Measurements from ENCODE around the gene TEX14.
"Not testable (repeated sequence)": the region's sequence is repeated elsewhere in the genome, so short reads cannot be mapped to it uniquely, and the experiment has no call there.

TEX14 gene

DNA sequence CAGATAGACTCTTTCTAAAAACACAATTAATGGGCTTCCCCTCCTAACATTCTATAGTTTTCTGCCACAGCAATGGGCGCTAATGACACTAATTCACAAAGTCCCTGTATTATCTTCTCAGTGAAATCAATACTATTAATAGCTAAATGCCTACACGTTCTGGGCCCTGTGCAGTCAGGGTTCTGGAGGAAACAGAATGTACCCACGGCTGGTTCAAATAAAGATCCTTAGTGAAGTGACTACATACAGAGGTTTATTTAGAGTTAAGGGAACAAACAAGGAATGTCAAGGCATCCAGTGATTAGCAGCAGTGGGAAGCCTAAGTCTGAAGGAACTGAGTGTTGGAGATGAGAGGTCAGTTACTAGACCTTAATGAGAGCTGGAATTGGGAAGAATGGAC is 133.9 kb downstream of the TEX14 start:
- no peak for DNase-seq

DNA sequence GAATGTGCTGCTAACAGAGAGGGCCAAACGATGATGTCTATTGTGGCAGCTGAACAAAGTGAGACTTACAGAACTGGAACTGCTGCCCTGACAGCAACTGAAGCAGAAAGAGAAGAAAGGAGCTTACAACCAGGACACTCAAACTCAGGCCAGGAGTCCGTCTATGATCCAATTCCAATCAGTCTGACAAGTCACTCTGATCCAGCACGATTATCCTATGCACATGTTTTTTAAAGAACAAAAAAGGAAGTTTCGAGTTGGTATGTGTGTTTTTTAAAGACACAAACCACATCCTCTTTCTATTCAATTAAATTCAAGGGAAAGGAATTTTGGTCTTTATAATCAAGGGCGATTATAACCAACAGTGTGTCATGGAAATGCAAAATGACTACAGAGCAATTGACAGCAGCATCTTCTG is 135.0 kb downstream of the TEX14 start:
- no peak for DNase-seq

GRCh38 chr17:58555109-58555508 is 136.7 kb downstream of the TEX14 start:
- not testable (repeated sequence) for DNase-seq

GRCh38 chr17:58541249-58541648 is 150.6 kb downstream of the TEX14 start:
- no peak for DNase-seq

DNA sequence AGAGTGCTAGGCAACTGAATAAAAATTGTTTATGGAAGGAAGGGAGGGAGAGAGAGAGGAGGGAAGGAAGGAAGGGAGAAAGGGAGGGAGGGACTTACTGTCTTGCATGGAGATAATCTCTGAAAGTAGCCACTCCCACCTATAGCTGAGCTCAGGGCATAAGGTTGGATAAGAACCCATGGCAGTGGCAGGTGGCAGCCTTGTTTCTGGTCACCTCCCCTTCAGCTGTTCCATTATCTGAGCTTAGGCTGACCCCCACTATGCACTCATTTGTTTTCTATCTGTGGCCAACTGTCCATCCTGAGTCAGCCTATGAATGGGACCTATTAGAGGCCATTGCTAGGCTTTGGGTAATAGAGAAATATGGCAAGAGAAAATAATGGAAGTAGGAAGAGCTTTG is 152.1 kb downstream of the TEX14 start:
- DNase-seq: no peak

- no peak for DNase-seq
Observed at GRCh38 chr17:58538811-58539409, 152.9 kb downstream of the TEX14 start.

GRCh38 chr17:58537266-58537665 is 154.6 kb downstream of the TEX14 start:
- no peak for DNase-seq

GRCh38 chr17:58536542-58536941 is 155.3 kb downstream of the TEX14 start:
- no peak for DNase-seq

GRCh38 chr17:58535431-58535830 is 156.4 kb downstream of the TEX14 start:
- DNase-seq: no peak

DNA sequence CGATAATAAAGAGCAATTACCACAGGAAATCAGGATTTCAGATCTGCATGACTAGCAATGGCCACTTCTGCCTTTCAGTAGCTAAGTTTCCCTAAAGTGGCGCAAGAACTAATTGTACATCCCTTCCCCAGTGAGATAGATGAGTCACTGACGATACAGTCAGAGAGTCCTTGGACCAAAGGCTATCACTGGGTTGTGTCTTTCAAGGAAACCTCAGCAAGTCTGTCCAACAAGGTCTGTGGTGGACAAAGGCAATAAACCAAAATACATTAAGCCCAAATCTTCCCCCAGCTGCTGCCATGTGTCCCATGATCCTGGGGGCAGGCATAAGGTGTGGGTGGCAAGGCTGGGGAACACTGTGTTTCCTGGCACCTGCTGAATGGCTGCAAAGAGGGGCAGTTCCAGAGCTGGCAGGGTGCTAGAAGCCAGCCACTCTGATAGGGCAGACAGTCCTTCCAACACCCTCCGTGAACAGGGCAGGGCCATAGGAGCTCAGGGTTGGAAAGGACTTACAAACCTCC is 156.9 kb downstream of the TEX14 start:
- DNase-seq: no peak

GRCh38 chr17:58534331-58534730 is 157.5 kb downstream of the TEX14 start:
- no peak for DNase-seq

DNA sequence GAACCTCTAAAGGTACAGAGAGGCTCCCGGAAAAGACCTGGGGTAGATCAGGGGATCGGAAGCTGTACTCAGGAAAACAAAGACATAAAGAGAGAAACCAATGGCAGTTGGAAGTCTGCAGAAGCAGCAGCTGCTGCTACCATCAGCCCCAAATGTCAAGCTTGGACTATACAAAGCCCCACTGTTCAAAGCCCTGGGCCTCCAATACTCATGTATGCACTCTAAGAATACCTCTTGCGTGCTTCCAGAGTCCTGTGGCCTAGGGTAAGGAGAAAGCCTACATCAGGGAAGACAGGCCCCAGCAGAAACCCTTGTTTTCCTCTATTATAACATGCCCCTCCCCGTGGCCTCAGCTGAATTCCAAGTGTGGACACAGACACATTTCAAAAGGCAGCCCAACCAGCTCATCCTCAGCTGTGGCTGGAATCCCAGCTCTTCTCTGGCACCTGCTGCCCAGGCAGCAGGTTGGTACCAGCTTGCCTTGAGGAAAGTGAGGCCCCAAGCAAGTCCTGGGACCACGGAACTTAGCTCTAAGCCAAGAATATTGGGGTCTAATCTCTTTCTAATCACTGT is 158.1 kb downstream of the TEX14 start:
- DNase-seq: no peak

DNA sequence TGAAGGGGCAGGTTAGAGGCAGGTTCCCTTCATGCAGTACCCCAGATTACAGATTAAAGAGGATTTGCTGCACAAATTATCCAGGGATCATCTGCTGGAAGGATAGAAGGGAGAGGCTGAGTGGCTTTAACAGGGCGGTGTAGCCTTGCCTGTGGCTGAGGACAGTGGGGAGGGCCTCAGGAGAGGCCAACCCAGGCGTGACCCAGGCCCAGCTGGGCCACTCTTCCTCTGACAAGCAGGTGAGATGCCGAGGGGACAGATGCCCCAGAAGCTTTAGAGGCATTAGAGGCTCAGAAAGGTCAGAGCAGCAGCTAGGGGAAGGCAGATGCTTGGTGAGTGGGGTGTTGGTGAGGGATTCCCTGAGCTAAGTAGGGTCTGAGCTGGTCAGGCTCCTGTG is 159.3 kb downstream of the TEX14 start:
- DNase-seq: no peak

DNA sequence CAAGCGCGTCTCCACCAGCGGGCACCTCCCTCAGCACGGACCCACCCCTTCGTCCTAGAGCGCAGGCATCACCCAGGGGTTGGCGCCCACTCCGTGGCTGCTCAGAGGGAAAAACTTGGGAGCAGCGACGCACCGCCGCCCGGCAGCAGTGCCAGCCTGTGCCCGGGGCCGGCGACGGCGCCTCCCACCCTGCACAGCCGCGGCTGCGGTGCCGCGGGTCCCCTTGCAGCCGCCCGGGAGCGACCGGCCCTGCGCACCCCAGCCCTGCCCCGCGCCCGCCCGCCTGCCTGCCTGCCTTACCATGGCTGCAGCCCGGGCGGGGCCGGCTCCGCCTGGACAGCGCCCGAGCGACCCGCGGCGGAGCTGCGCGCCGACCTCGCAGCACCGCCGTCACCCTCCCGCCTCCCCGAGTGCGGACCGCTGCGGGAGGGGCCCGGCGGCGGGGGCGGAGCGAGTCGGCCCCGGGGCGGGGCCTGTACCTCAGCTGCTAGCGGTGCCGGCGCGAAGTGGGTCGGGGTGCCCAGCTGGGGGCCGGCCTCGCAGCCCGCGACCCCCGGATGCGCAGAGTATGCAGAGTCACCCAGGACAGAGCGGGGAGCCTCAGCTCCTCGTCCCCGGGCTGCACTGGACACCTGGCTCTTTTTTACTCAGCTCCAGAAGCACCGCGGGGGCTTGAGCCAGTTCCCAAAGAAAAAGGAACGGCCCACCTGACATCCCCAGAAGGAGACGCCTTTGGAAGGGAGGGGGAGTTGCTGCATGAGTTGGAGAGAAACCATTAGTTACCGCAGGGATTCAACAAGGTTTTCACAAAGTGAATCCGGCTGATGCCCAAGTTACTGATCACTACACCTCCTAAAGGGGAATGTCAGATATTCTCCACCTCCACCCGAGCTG is 159.9 kb downstream of the TEX14 start:
- peak; percentile 70 for DNase-seq

DNA sequence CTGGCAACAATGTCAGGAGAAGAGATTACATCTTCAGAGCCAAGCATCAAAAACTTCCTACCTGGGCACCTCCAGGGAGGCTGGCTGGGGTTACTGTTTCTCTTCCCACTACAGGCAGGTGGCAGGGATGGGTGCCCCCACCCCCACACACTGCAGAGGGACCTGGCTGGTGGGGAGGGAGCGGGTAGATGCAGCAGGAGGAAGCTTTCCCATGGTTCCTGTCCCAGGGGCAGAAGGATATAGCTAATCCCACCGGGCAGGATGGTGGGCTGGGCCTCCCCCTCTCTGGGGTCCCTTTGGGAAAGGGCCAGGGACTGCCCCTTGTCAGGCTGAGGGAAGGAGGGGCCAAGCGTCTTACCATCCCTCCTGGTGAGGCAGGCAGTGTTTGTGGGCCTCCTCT is 160.7 kb downstream of the TEX14 start:
- DNase-seq: no peak

DNA sequence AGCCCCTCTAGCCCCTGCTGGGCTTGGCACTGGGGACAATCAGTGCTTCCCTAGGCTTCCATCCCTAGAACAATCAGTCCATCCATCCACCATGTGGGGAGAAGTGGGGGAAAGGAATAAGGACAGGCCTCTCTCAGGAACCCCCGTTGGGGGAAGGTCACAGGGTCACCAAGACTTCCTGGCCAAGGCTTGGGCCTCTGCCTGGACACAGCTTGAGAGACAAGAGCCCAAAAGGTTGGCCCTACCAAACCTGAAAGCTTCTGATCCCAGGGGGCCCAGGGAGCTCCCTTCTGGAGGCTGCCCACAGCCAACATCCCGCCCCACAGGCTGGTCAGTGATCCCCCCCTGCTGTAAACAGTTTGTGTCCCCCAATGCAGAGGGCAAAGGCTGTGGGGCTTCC is 161.2 kb downstream of the TEX14 start:
- no peak for DNase-seq

DNA sequence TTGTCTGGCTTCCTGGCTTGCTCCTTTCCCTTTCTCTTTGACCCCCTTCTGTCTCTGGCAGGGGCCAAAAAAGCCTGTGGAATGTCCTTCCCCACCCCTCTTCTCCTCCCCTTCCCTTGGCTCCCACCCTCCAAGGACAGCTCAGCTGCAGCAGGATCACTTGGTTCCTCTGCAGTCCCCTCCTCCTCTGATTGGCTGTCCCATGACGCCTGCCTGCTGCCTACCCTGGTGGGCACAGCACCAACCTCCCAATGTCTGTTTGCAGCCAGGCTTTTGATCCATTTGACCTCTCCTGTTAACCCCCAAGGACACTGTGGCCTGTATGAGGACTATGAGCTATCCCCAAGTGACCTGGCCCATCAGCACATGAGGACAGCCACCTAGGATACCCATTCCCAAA is 162.6 kb downstream of the TEX14 start:
- no peak for DNase-seq

- DNase-seq: no peak
Observed at GRCh38 chr17:58528443-58528842, 163.4 kb downstream of the TEX14 start.

GRCh38 chr17:58527949-58528348 is 163.9 kb downstream of the TEX14 start:
- no peak for DNase-seq

DNA sequence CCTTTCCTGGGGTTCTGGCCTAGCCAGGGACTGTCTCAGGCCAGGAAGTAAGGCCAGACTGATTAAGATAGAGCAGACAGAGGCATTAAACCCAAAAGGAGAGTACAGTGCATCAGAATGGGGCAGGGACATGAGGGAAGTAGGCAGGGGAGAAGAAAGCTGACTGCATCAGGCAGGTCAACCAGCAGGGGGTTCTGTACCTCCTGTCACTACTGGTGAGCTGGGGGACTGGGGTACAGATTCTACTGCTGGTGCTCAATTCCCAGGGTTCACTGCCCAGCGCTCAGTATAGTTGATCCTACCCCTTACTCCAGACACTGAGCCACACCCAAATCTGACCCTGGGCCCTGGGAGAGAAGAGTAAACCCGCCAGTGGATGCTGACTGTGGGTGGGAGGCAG is 164.5 kb downstream of the TEX14 start:
- DNase-seq: no peak

DNA sequence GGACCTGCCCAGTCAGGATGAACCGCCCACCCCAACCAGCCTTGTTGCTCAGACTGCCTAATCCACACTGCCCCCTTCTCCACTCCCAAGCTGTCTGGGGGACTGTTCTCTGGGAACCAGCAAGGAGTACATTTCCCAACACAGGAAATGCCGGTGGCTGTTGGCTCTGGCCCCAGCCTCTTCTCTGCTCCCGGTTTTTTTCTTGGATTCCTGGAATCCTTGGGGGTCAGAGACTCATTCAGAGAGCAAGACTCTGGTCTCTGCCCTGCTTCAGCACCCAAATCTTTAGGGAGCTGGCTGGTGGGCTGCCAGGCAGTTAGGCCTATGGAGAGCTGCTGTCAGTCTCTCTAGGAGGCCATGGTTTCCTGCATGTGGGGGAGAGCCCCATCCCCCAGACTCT is 166.6 kb downstream of the TEX14 start:
- DNase-seq: no peak

DNA sequence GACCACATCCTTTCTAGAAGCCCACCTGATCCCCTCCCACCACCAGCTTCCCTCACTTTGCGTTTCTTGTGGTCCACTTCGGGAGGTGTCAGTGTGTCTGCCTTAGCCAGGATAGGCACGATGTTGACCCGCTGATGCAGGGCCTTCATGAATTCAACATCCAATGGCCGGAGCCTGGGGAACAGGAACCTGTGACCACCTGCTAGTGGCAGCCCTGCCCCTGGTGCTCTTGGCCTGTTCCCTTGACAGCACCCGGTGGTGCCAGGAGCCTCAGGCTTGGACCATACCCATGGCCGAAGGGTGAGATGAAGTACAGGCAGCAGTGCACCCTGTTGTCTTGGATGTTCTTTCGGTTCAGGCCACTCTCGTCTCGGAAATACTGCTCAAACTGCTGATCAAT is 170.2 kb downstream of the TEX14 start:
- DNase-seq: no peak

DNA sequence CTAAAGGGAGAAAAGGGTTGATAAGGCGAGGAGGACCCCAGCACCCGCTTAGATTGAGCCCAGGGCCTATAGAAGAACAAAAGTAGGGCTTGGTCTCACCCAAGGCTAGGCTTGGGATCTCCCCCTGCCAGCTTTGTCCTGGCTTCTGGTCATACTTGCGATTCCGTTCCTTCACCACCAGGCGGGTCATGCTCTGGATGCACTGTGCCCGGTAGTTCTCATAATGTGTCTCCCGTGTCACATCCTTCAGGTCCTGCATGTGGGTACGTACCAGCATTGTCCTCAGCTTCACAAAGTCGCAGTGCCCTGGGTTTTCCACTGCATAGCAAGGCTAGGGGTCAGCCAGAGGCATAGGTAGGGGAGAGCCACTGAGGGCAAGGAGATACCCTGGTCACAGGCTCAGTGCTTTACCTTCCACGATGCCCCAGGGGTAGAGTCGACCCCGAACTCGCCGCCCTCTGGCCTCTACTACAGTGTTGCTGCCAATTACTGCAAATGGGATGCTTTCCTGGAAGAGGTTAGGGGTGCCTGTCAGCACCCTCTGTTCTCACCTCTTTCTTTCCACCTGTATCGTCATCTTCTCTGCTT is 170.9 kb downstream of the TEX14 start:
- no peak for DNase-seq
